Middle frontal gyrus (tissue), 1 donor: ENCODE measurements around the gene TMEM269.
"Not testable (repeated sequence)": the region's sequence is repeated elsewhere in the genome, so short reads cannot be mapped to it uniquely, and the experiment has no call there.

Source experiments
- DNase-seq: peaks from one replicate; pipeline ENCODE4 v3.0.0-alpha.2; 2015; ENCODE audit warnings: low spot score; ENCODE audit errors: extremely low spot score

TMEM269 gene

DNA sequence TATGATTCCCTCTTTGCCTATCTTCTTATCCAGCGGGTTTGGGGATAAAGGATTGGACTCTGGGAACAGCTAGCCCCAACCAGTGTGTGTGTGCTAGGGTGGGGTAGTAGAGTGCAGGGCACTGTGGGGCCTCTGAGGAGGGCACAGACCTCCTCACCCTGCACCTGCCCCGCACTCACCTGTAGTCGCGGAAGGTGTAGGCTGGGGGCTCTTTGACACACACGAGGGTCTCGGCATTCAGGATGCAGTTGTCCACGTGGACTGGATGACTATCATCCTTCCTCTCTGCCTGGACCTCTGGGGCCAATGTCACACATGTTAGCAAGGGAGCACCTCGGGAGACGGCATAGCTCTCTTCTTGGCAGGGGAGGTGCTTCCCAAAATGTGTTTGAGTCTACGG is 36.8 kb upstream of the TMEM269 start:
- DNase-seq, result no peak

- DNase-seq, result no peak
Measured at GRCh38 chr1:42748461-42749410, 36.1 kb upstream of the TMEM269 start.

- DNase-seq, result no peak
Measured at GRCh38 chr1:42750041-42750440, 34.8 kb upstream of the TMEM269 start.

DNA sequence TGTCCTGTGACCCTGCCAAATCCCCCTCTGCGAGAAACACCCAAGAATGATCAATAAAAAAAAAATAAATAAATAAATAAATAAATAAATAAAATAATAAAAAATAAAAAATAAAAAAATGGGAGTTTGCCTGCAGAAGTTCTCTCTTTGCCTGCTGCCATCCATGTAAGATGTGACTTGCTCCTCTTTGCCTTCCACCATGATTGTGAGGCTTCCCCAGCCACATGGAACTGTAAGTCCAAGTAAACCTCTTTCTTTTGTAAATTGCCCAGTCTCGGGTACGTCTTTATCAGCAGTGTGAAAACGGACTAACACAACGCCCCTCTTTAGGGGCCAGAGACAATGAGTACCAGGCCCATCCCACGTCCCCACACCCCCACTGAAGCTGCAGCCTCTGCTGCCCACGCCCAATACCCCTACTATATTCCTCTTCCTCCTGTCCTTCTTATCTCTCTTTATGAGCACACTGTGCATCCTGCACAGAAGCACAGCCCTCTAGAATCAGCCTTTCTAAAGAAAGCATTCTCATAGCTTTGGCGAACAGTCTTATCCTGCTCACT is 33.2 kb upstream of the TMEM269 start:
- DNase-seq, result not testable (repeated sequence)

- DNase-seq, result no peak
Measured at GRCh38 chr1:42752284-42752683, 32.5 kb upstream of the TMEM269 start.

GRCh38 chr1:42753070-42753469 is 31.7 kb upstream of the TMEM269 start:
- DNase-seq, result no peak

GRCh38 chr1:42756956-42757891 is 27.6 kb upstream of the TMEM269 start:
- DNase-seq, result no peak

GRCh38 chr1:42757892-42758275 is 26.9 kb upstream of the TMEM269 start:
- DNase-seq, result no peak

GRCh38 chr1:42758641-42759040 is 26.1 kb upstream of the TMEM269 start:
- DNase-seq, result no peak

DNA sequence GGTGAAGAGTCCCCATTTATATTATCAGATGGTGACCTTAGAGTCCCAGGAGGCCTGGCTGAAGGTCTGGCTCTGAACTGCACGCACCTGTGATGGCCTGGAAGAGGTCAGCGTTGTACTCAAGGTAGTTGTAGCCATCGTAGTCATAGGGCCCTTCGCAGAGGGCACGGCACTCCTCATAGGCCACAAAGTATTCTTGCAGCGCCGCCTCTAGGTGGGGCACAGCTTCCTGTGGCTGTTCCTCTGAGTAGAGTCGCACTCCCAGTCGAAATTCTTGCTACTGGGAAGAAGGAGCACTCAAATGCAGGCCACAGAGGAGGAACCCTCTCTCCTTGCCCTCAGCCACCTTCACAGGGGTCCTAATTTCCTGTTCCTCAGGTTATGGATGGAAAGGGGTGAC is 25.7 kb upstream of the TMEM269 start:
- DNase-seq, result no peak

DNA sequence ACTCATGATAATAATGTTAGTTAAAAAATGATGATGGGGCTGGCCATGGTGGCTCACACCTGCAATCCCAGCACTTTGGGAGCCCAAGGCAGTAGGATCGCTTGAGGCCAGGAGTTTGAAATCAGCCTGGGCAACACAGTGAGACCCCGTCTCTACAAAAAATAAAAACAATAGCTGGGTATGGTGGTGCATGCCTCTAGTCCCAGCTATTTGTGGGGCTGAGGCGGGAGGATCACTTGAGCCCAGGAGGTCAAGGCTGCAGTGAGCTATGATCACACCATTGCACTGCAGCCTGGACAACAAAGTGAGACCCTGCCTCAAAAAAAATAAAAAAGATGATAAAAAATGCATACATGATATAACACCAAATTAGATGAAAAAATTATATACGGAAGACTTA is 23.2 kb upstream of the TMEM269 start:
- no peak for DNase-seq

- no peak for DNase-seq
Measured at GRCh38 chr1:42762269-42762668, 22.5 kb upstream of the TMEM269 start.

GRCh38 chr1:42765269-42765668 is 19.5 kb upstream of the TMEM269 start:
- no peak for DNase-seq

- no peak for DNase-seq
Measured at GRCh38 chr1:42765832-42766740, 18.7 kb upstream of the TMEM269 start.

DNA sequence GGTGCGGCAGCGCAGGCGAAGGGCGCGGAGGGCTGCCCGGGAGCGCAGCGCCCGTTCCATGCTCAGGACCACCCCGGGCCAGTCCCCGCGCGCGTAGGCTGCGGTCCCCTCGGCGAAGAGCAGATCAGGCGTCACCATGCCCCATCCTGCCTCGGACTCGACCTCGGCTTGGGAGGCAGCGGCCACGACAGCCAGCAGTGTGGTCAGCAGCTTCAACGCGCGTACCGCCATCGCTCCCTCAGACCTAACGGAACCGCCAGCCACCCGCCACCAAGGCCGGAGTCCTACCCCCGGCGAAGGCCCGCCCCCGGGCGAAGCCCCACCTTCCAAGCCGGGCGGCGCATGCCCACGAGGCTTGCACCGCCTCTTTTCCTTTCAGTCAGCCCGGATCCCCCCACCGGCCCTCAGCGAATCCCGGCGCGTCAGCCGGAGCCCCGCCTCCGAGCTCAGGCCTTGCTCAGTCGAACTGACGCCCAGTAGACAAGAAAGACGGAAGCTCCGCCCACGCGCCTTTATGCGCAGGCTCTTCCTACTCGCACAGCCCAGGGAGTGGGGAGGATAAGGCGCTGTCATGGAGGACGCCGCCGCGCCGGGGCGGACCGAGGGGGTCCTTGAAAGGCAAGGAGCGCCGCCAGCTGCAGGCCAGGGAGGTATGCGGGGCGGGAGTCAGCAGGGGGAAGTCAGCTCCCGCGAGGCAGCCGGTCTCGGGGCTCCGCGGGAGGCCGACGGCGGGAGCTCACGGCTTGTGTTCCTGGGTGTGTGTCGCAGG is 17.9 kb upstream of the TMEM269 start, which contains the start of the genes C1orf50 and P3H1:
Gene C1orf50 (plus strand): TSS at position 509 of the 769 bp plus-strand sequence. CDS start 63 bp downstream, at position 572.
Gene P3H1 (minus strand): TSS at position 288 of the 769 bp plus-strand sequence. CDS start 57 bp downstream, at position 231.
- DNase-seq, result peak; percentile 100

DNA sequence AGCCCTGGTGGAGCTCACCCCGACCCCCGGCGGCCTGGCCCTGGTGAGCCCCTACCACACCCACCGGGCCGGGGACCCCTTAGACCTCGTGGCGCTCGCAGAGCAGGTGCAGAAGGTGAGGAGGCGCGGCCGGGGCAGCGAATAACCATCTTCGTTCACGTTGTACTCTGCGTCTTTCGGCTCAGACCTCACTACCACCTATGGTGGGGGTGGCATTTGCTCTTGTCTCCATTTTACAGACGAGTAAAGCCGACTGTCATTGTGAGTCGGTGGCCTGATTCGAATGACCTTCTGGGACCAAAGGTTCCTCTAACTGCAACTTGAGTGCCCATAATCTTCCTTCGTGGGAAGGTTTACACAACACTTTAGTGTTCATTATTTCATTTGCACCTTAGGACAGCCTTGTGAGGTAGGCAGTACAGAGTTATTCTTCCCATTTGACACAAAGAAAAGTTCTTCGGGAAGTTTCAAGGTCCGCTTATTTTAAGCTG is 17.2 kb upstream of the TMEM269 start:
- no peak for DNase-seq

DNA sequence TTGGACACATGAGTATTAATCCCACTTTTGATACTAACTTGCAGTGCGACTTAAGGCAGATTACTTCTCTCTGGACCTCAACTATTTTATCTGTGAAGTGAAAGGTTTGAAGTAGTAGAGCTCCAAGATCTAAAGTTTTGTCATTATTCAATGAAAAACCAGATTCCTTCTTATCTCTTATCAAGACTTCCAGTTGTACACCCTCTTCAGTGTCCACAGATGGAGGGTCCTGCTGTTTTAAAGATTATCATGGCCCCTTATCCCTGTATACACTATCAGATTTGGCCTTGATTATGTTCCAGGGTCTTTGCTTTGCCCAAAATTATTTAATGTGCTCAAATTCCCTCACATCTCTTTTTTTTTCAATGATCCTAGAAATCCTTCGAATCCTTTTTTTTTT is 16.6 kb upstream of the TMEM269 start:
- DNase-seq, result no peak

DNA sequence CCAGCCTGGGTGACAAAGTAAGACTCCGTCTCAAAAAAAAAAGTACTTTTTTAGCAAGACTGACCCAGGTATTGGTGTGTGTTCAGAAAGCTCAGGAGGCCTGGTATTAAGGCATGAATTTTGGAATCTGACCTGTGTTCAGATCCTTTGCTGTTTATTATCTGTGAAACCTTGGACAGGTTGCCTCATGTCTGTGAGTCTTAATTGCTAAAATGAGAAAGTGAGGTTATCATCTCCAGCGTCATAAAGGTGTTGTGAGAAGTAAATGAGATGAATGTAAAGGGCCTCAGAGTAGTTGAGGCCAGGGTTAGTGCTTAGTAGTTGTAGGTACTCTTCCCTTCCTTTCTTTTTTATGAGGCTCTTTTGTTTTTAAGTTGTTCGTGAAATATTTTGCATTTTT is 15.0 kb upstream of the TMEM269 start:
- no peak for DNase-seq

DNA sequence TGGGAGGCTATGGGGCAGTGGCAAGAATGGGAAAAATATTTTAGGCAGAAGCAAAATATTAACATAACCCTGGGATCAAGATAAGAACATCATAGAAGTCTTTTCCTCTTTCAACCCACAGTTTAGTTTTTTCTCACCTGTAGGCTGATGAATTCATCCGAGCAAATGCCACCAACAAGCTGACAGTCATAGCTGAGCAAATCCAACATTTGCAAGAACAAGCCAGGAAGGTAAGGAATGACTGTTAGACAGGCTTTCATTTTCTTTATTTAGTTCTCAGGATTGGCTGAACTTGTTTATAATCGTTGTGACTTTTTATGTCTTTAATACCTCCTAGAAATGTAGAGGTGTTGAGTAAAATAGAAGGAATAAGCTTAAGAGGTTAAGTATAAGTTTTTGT is 11.4 kb upstream of the TMEM269 start:
- no peak for DNase-seq
